GM21825 (cell line): Measurements from ENCODE around the gene RNASEH2C.
"Not testable (repeated sequence)": the region's sequence is repeated elsewhere in the genome, so short reads cannot be mapped to it uniquely, and the experiment has no call there.

Experiments used
- ATAC-seq: cut with Tn5 transposase; IDR thresholded peaks from one replicate; pipeline ENCODE4 v1.9.1; 2021; ENCODE audit warnings: mild to moderate bottlenecking, moderate library complexity; ENCODE audit not compliant: unreplicated experiment

The RNASEH2C gene

DNA sequence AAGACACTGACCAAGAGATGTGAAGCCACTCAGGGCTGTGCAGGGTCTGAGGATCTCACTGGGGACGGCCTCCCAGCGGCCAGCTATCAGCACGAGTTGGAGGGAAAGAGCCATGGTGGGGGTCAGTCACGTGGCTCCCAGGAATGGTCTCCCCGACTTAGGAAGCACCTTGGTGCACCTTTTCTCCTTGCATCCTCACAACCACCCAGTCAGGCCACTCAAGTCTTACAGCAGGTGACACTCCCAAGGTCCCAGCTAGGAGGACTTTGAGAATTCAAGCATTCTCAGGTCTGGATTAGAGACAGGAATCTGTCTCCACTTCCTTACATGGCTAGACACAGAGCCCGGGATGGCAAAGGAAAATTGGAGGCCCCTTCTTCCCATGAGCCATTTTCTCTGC, 2.7 kb downstream of the RNASEH2C start:
- no peak for ATAC-seq

DNA sequence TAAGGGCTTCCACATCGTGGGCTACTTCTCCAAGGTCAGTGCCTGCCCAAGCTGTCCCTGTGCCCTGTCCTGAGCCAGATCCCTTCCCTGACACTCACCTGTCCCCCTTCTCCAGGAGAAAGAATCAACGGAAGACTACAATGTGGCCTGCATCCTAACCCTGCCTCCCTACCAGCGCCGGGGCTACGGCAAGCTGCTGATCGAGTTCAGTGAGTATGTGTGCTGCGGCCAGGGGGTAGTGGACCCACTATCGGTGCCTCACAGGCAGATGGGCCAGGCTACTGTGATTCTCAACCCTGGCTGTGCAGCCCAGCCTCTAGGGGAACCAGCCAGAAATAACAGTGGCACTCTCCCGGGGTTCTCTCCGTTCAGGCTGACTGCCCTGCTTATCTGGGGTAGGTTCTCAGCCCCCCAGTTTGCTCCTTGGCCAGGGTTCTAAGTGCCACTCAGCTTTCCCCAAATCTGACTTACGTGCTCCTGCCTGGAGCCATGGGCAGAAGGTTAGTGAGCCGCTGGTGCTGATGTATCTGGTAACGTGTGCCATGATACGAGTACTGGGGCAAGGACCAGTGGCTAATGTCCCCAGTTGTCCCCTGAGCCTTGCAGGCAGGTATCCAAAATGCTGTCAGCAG, 3.7 kb downstream of the RNASEH2C start:
- ATAC-seq = no peak

- ATAC-seq = no peak
Measured at GRCh38 chr11:65716302-65716701, 4.3 kb downstream of the RNASEH2C start.

- ATAC-seq = no peak
Measured at GRCh38 chr11:65714433-65714832, 6.2 kb downstream of the RNASEH2C start.

DNA sequence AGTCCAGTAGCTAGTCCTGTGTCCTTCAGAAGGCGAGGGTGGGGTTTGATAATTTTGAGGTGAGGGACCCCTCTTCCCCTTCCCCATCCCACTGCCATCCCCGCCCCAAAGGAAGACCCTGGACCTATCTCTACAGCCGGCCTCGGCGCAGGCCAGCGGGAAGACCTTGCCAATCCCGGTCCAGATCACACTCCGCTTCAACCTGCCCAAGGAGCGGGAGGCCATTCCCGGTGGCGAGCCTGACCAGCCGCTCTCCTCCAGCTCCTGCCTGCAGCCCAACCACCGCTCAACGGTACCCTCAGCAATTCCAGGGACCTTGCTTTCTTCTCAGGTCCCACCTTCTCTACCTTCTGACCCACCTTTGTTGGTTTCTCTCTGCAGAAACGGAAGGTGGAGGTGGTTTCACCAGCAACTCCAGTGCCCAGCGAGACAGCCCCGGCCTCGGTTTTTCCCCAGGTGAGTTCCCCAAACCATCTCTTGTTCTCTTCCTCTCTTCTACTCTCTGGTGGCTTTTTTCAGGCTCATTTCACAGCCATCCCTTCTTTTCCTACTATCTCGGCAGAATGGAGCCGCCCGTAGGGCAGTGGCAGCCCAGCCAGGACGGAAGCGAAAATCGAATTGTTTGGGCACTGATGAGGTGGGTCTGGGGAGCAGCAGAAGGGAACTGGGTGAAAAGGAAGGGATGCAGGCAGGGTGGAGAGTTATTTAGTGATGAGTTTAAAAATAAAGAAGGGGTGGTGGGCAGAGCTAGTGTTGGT, 7.2 kb downstream of the RNASEH2C start:
- ATAC-seq = no peak

- no peak for ATAC-seq
Measured at GRCh38 chr11:65712633-65713076, 7.9 kb downstream of the RNASEH2C start.

DNA sequence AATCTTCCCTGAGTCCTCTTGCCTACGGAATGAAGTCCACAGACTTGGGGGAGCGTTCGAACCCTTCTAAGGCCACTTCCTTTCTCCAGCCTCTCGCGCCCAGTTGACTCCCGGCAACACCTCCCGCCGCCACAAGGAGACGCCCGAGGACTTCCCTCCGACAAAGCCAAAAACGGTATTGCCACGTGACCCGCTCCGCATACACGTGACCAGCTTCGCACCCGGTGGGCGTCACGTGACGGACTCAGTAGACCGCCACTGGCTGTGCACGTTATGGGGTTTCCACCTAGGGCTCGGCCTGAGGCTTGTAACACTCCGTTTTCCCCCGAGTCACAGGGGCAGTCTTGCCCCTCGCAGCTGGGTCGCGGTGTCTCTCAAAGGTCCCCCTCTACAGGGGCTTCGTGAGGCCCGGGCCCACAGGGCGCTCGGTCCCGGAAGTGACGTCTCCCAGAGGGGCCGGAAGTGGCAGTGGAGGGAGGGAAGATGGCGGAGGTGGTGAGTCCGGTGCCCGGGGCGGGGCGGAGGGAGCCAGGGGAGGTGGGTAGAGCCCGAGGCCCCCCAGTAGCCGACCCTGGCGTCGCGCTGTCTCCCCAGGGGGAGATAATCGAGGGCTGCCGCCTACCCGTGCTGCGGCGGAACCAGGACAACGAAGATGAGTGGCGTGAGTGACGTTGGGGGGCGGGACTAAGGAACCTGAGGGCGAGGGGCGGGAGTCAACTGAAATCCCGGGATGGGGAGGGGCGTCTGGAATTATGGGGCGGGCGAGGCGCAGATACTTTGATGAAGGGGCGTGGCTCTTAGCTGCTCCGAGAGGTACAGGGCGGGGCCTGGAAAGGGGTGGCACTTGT, 8.6 kb downstream of the RNASEH2C start, which contains the start of gene KAT5:
Gene KAT5, plus strand, starts transcription at position 468 of the 848 bp plus-strand sequence. Its CDS starts 16 bp downstream, at position 484.
- ATAC-seq = peak; percentile 83

GRCh38 chr11:65710421-65710820, 10.2 kb downstream of the RNASEH2C start:
- ATAC-seq = no peak

- ATAC-seq = no peak
Measured at GRCh38 chr11:65709661-65710060, 10.9 kb downstream of the RNASEH2C start.

DNA sequence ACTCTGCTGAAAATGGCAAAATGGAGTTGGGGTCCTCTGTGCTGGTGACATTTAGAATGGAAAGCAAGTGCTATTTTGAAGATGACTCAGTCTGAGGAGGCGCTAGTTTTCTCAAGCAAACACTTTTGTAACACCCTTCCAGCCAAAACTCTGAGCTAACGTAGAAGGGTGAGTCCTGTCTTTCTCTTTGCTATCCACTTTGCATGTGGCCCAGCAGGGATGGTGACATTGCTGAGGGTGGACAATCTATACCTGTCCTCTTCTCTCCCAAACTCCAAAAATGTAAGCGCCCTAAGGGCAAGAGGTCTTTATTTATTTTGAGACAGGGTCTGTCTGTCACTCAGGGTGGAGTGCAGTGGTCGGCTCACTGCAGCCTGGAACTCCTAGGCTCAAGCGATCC, 12.1 kb downstream of the RNASEH2C start:
- no peak for ATAC-seq

GRCh38 chr11:65707002-65707401, 13.6 kb downstream of the RNASEH2C start:
- ATAC-seq = not testable (repeated sequence)

- ATAC-seq = not testable (repeated sequence)
Measured at GRCh38 chr11:65706303-65706763, 14.3 kb downstream of the RNASEH2C start.

DNA sequence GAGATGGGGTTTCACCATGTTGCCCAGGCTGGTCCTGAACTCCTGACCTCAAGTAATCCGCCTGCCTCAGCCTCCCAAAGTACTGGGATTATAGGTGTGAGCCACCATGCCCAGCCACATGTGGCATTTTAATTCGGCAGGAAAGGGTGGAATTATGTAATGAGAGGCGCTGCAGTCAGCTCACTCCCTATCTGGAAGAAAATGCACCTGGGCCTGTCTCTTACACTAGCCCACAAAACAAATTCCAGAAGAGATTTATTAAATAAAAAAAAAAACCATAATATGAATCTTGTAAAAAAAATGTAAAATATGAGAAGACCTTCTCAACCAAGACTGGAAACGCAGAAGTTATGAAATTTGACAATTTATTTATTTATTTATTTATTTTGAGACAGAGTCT, 16.8 kb downstream of the RNASEH2C start:
- no peak for ATAC-seq

DNA sequence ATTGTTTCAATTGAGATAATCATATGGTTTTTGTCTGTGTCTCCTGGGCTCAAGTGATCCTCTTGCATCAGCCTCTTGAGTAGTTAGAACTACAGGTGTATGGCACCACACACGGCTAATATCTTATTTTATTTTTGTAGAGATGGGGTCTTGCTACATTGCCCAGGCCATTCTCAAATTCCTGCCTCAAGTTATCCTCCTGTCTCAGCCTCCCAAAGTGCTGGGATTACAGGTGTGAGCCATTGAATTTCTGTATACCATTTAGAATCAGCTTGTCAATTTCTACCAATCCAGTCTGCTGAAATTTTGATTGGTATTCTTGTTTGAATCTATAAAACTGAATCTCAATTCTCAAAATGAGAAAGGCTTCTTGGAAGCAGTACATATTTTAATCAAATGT, 18.9 kb downstream of the RNASEH2C start:
- ATAC-seq = no peak

GRCh38 chr11:65700399-65700798, 20.2 kb downstream of the RNASEH2C start:
- ATAC-seq = no peak

- ATAC-seq = no peak
Measured at GRCh38 chr11:65699306-65699705, 21.3 kb downstream of the RNASEH2C start.

- no peak for ATAC-seq
Measured at GRCh38 chr11:65698205-65698604, 22.4 kb downstream of the RNASEH2C start.

DNA sequence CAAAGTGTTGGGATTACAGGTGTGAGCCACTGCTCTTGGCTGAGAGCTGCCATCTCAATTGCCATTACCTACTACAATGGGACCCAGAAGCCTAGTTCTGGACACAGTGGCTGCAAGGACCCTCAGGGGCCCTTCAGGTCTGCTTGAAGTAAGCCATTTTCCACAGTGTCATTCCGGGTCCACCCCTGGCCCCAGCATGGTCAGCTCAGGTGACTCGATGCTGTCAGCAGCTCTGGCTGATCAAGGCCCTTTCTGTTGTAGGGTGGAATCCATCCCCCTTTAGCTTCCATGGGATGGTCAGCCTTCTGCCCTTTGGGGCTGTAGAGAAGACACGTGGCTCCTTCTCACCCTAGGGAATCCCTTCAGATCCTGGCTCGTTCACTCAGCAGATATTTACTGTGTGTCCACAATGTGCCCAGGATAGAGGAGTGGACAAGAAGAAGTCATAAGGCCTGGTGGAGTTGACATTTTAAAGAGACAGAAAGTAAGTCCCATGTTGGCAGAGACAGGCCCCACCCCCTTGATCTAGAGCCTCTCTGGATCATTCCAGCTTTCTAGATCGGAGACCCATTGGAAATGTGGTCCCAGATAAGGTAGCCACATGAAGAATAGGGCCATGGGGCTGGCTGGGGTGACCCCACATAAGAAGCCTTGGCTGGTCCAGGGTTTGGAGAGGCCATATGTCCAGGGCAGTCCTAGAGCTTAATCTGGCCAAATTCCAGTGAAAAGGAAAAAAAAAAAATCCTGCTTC, 23.6 kb downstream of the RNASEH2C start:
- ATAC-seq = no peak

- no peak for ATAC-seq
Measured at GRCh38 chr11:65695459-65696241, 24.9 kb downstream of the RNASEH2C start.

DNA sequence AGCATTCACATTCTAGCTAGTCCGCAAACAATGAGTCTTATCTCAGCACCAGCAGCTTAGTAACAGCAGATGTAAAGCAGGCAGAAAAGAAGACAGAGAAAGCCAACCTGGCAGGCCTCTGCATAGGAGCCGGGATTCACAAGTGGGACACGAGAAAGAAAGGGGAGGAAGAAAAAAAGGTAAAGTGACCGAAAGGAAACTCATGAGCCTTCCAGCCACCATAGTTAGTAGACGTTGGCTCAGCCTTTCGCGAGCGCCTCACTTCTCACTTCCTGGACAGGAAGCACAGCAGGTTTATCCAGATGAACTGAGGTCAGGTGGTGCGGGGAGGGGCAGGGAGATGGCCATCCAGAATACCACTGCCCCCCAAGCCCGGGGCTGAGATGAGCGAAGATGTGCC, 28.2 kb downstream of the RNASEH2C start:
- no peak for ATAC-seq
